Cerebellar nuclear complex (tissue), 1 donor: ENCODE results near the gene SORCS2.

Source experiments
- DNase-seq, 2 experiments: peaks; one replicate each; lab custom pipeline; 2025; lab: John Stamatoyannopoulos, UW

Gene SORCS2

GRCh38 chr4:7244331-7244665 lies 52.0 kb downstream of the SORCS2 start:
- no peak for DNase-seq

- DNase-seq: no peak
Observed at GRCh38 chr4:7244751-7245320, 52.5 kb downstream of the SORCS2 start.

GRCh38 chr4:7247521-7247920 lies 55.2 kb downstream of the SORCS2 start:
- DNase-seq: no peak

GRCh38 chr4:7247946-7248345 lies 55.6 kb downstream of the SORCS2 start:
- DNase-seq: no peak

- DNase-seq: no peak
Observed at GRCh38 chr4:7248857-7249256, 56.5 kb downstream of the SORCS2 start.

GRCh38 chr4:7251321-7251720 lies 59.0 kb downstream of the SORCS2 start:
- no peak for DNase-seq

- no peak for DNase-seq
Observed at GRCh38 chr4:7252051-7252450, 59.7 kb downstream of the SORCS2 start.

GRCh38 chr4:7252510-7253340 lies 60.4 kb downstream of the SORCS2 start:
- no peak for DNase-seq

- DNase-seq: no peak
Observed at GRCh38 chr4:7253341-7253700, 61.0 kb downstream of the SORCS2 start.

GRCh38 chr4:7253837-7254236 lies 61.5 kb downstream of the SORCS2 start:
- DNase-seq: no peak

- DNase-seq: no peak
Observed at GRCh38 chr4:7254736-7255487, 62.6 kb downstream of the SORCS2 start.

- no peak for DNase-seq
Observed at GRCh38 chr4:7255488-7255881, 63.1 kb downstream of the SORCS2 start.

- no peak for DNase-seq
Observed at GRCh38 chr4:7255996-7256395, 63.7 kb downstream of the SORCS2 start.

- DNase-seq: no peak
Observed at GRCh38 chr4:7256984-7257810, 64.9 kb downstream of the SORCS2 start.

- no peak for DNase-seq
Observed at GRCh38 chr4:7259039-7259438, 66.7 kb downstream of the SORCS2 start.

GRCh38 chr4:7260569-7260968 lies 68.2 kb downstream of the SORCS2 start:
- no peak for DNase-seq

GRCh38 chr4:7261087-7261486 lies 68.7 kb downstream of the SORCS2 start:
- no peak for DNase-seq

GRCh38 chr4:7261536-7261935 lies 69.2 kb downstream of the SORCS2 start:
- DNase-seq: no peak

- no peak for DNase-seq
Observed at GRCh38 chr4:7262134-7262533, 69.8 kb downstream of the SORCS2 start.

- DNase-seq: no peak
Observed at GRCh38 chr4:7263166-7263565, 70.8 kb downstream of the SORCS2 start.

GRCh38 chr4:7264694-7265093 lies 72.4 kb downstream of the SORCS2 start:
- DNase-seq: no peak

GRCh38 chr4:7266525-7267292 lies 74.4 kb downstream of the SORCS2 start:
- no peak for DNase-seq
